Activated CD4-positive, alpha-beta T cell treated with anti-CD3 and anti-CD28 coated beads, Interleukin-10, Interleukin-2, amounts not matched to agents 100 ng/mL and 50 ng/mL, durations not matched to agents 16 hours and 8 hours (primary cell): ENCODE results near the gene MPDU1.
"Not testable (repeated sequence)": the region's sequence is repeated elsewhere in the genome, so short reads cannot be mapped to it uniquely, and the experiment has no call there.

ENCODE experiments used
- DNase-seq: peaks from one replicate; pipeline ENCODE4 v3.0.0-alpha.2; 2020

MPDU1 gene

DNA sequence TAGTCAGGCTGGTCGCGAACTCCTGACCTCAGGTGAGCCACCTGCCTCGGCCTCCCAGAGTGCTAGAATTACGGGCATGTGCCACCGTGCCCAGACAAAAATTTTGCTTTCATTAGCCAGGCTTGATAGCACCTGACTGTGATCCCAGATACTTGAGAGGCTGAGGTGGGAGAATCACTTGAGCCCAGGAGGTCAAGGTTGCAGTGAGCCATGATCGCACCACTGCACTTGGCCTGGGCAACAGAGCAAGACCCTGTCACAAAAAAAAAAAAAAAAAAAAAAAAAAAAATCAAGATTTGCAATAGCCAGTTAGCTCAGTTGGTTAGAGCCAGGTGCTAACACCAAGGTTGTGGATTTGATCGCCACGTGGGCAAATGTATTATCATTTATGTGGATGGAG is 37.2 kb downstream of the MPDU1 start:
- no peak for DNase-seq

DNA sequence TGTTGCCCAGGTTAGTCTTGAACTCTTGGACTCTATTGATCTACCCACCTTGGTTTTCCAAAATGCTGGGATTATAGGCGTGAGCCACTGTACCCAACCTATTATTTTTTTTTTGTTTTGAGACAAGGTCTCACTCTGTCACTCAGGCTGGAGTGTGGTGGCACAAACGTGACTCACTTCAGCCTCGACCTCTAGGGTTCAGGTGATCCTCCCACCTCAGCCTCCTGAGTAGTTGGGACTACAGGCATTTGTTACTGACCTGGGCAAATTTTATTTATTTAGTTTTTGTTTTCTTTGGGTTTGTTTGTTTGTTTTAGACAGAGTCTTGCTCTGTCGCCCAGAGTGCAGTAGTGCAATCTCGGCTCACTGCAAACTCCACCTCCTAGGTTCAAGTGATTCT is 40.0 kb downstream of the MPDU1 start:
- DNase-seq: no peak

DNA sequence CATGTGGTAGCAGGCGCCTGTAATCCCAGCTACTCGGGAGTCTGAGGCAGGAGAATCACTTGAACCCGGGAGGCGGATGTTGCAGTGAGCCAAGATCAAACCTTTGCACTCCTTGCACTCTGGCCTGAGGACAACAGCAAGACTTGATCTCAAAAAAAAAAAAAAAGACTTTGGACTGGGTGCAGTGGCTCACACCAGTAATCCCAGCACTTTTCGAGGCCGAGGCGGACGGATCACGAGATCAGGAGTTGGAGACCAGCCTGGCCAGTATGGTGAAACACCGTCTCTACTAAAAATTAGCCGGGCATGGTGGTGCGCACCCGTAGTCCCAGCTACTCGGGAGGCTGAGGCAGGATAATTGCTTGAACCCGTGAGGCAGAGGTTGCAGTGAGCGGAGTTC is 42.1 kb downstream of the MPDU1 start:
- not testable (repeated sequence) for DNase-seq

DNA sequence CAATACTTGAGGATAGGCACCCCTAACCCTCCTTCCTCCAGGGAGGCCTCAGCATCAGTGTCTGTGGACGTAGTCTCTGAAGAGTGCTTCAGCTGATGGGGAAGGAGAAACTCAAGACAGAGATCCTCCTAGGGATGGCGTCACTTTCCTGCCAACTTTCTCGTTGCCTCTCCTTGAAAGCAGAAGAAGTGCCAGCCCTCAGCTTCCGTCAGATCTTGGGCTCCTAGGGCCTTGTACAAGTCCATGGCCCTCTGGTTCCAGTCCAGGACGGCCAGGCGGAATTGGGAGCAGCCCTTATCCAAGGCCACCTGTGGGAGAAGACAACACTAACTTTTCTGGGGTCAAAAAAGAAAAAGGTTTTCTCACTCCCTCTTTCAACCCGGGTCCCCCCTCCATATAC is 42.7 kb downstream of the MPDU1 start:
- DNase-seq: no peak

GRCh38 chr17:7626956-7627249 is 43.3 kb downstream of the MPDU1 start:
- no peak for DNase-seq

GRCh38 chr17:7627250-7628121 is 43.8 kb downstream of the MPDU1 start, which contains the start of gene SAT2:
SAT2 (minus strand) TSS chr17:7627821; CDS start chr17:7627635, 186 bp downstream.
- peak; percentile 93 for DNase-seq

GRCh38 chr17:7629939-7630571 is 46.4 kb downstream of the MPDU1 start, which contains the start of gene SHBG:
SHBG (plus strand) TSS chr17:7630135; CDS start chr17:7630173, 38 bp downstream.
- DNase-seq: no peak

- DNase-seq: no peak
These were observed 48.0 kb downstream of the MPDU1 start for GRCh38 chr17:7631398-7632380.

DNA sequence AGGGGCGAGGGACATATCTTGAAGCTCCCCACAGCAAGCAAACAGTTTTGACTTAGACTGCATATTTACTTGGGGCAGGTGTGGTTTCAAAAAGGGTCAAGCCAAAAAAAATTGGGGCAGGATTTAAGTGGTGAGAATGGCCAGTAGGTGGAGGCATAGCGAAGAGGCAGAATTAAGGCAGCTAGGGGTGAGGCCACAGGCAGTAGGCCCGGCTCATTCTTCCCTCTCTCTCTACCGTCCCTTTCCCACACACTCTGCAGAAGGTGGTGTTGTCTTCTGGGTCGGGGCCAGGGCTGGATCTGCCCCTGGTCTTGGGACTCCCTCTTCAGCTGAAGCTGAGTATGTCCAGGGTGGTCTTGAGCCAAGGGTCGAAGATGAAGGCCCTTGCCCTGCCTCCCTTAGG is 48.8 kb downstream of the MPDU1 start:
- DNase-seq: peak; percentile 61

DNA sequence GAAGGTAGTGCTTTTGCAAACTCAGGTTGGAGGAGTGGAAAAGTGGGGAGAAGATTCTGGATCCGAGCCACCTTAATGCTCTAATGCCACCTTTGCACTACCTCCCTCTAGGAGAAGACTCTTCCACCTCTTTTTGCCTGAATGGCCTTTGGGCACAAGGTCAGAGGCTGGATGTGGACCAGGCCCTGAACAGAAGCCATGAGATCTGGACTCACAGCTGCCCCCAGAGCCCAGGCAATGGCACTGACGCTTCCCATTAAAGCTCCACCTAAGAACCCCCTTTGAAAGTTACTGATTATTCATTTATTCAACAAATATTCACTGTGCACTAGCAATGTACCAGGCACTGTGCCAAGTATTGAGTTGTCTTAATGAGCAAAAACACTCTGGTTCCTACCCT is 49.4 kb downstream of the MPDU1 start:
- no peak for DNase-seq

- no peak for DNase-seq
These were observed 50.7 kb downstream of the MPDU1 start for GRCh38 chr17:7634384-7634783.

DNA sequence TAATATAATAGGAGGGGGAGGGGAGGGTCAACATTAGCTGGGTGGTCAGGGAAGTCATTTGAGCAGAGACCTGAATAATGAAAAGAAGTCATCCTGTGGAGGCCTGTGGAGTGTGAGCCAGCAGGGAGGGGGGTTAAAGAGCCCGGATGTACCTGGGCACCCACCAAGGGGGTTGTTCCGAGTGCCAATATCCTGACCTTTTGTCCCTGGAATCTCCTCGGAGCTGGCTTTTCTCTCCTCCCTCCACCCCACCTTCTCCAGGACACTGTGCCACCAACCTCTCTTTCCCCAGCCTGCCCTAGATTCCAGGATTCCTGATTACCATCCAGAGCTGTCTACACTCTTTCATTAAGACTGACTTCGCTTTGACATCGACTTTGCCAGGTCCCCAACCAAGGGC is 52.5 kb downstream of the MPDU1 start:
- no peak for DNase-seq
